Measurements from ENCODE around the gene CNTNAP2.
"Not testable (repeated sequence)": the region's sequence is repeated elsewhere in the genome, so short reads cannot be mapped to it uniquely, and the experiment has no call there.

Gene CNTNAP2

GRCh38 chr7:147798001-147798400 lies 1681.4 kb downstream of the CNTNAP2 start:
- DNase-seq = no peak

GRCh38 chr7:147801762-147802161 lies 1685.2 kb downstream of the CNTNAP2 start:
- DNase-seq = not testable (repeated sequence)

GRCh38 chr7:147803151-147803550 lies 1686.5 kb downstream of the CNTNAP2 start:
- DNase-seq = no peak

GRCh38 chr7:147803606-147804005 lies 1687.0 kb downstream of the CNTNAP2 start:
- DNase-seq = peak; percentile 15

GRCh38 chr7:147804032-147804431 lies 1687.4 kb downstream of the CNTNAP2 start:
- no peak for DNase-seq

GRCh38 chr7:147805996-147806576 lies 1689.5 kb downstream of the CNTNAP2 start:
- DNase-seq = no peak

- DNase-seq = no peak
Observed at GRCh38 chr7:147809786-147810185, 1693.2 kb downstream of the CNTNAP2 start.

GRCh38 chr7:147810269-147810668 lies 1693.7 kb downstream of the CNTNAP2 start:
- no peak for DNase-seq

- DNase-seq = no peak
Observed at GRCh38 chr7:147811923-147812322, 1695.3 kb downstream of the CNTNAP2 start.

GRCh38 chr7:147813316-147813715 lies 1696.7 kb downstream of the CNTNAP2 start:
- no peak for DNase-seq

- DNase-seq = no peak
Observed at GRCh38 chr7:147818317-147818716, 1701.7 kb downstream of the CNTNAP2 start.

- no peak for DNase-seq
Observed at GRCh38 chr7:147824671-147825070, 1708.1 kb downstream of the CNTNAP2 start.

- no peak for DNase-seq
Observed at GRCh38 chr7:147829016-147829415, 1712.4 kb downstream of the CNTNAP2 start.

- no peak for DNase-seq
Observed at GRCh38 chr7:147833557-147833956, 1717.0 kb downstream of the CNTNAP2 start.

GRCh38 chr7:147833970-147834369 lies 1717.4 kb downstream of the CNTNAP2 start:
- no peak for DNase-seq

GRCh38 chr7:147852833-147853232 lies 1736.2 kb downstream of the CNTNAP2 start:
- DNase-seq = no peak

GRCh38 chr7:147857152-147858140 lies 1740.8 kb downstream of the CNTNAP2 start:
- no peak for DNase-seq

GRCh38 chr7:147858421-147858820 lies 1741.8 kb downstream of the CNTNAP2 start:
- no peak for DNase-seq

- DNase-seq = no peak
Observed at GRCh38 chr7:147859033-147859432, 1742.4 kb downstream of the CNTNAP2 start.

GRCh38 chr7:147859486-147859885 lies 1742.9 kb downstream of the CNTNAP2 start:
- DNase-seq = no peak

GRCh38 chr7:147861058-147861716 lies 1744.6 kb downstream of the CNTNAP2 start:
- no peak for DNase-seq

- no peak for DNase-seq
Observed at GRCh38 chr7:147861945-147862344, 1745.3 kb downstream of the CNTNAP2 start.

GRCh38 chr7:147869456-147869855 lies 1752.9 kb downstream of the CNTNAP2 start:
- DNase-seq = no peak

Data from right kidney (tissue), 1 donor.